Spleen (tissue), 7 donors: ENCODE data around the gene PAK4.

ENCODE experiments used
- POLR2A ChIP-seq, 3 donors: fragments of 450-650 bp; IDR thresholded peaks; one replicate each; pipeline ENCODE4 v1.5.1; 2017; ENCODE audit warnings: antibody characterized with exemption in 3 of 3, mild to moderate bottlenecking in 1 of 3
- TF ChIP-seq, protein P1 (sequence below), 11 experiments: fragments of 200-600 bp in 7 of 11; fragments of 450-650 bp in 4 of 11; sonication (generic) in 4 of 11; IDR thresholded peaks in 8 of 11; conservative IDR thresholded peaks in 3 of 11; 1 replicate in 7 of 11; 2 replicates in 4 of 11; pipeline versions ENCODE4 v1.4.0 to v1.8.0; 2016 to 2021; ENCODE audit warnings: antibody characterized with exemption in 11 of 11, inconsistent platforms in 4 of 11, mild to moderate bottlenecking in 1 of 11
- donor health status: DM: no; HTN: no; CAD: no; lungs with moderate emphysema.
- donor health status: DM: no; HTN: no; CAD: no.
- donor health status: DM: no; HTN: no; CAD: no.

DNA sequence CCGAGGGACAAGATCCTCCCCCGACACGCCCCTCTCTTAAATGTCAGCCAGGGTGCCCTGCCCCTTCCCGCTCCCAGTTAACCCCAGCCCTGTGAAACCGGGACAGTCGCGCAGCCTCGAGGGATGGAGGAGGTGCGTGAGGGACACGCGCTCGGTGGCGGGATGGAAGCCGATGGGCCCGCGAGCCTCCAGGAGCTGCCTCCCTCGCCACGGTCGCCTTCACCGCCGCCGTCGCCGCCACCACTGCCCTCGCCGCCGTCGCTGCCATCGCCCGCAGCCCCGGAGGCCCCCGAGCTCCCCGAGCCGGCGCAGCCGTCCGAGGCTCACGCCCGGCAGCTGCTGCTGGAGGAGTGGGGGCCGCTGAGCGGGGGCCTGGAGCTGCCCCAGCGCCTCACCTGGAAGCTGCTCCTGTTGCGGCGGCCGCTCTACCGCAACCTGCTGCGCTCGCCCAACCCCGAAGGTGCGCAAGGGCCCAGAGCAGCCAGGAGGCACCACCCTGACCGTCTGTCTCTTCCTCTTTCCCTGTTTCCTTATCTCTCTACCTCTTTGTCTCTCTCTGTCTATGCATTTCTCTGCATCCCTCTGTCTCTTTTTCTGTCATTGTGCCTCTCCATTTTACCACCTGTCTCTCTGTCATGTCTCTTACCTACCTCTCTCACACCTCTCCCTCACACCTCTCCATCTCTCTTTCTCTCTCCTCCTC, 71.4 kb downstream of the PAK4 start, which contains the start of gene NCCRP1:
- no peak for TF ChIP-seq POLR2A (IDR thresholded peaks at IDR 0.05)
- TF ChIP-seq, protein P1, sequence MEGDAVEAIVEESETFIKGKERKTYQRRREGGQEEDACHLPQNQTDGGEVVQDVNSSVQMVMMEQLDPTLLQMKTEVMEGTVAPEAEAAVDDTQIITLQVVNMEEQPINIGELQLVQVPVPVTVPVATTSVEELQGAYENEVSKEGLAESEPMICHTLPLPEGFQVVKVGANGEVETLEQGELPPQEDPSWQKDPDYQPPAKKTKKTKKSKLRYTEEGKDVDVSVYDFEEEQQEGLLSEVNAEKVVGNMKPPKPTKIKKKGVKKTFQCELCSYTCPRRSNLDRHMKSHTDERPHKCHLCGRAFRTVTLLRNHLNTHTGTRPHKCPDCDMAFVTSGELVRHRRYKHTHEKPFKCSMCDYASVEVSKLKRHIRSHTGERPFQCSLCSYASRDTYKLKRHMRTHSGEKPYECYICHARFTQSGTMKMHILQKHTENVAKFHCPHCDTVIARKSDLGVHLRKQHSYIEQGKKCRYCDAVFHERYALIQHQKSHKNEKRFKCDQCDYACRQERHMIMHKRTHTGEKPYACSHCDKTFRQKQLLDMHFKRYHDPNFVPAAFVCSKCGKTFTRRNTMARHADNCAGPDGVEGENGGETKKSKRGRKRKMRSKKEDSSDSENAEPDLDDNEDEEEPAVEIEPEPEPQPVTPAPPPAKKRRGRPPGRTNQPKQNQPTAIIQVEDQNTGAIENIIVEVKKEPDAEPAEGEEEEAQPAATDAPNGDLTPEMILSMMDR (IDR thresholded peaks at IDR 0.05 in 8 of 11, conservative IDR thresholded peaks at IDR 0.05 in 3 of 11) = no peak
